Astrocyte (in vitro differentiated cells and primary cell): Measurements from ENCODE around the gene DDX59.

ENCODE experiments used
- CTCF ChIP-seq: IDR thresholded peaks from 2 replicates; pipeline ENCODE4 v1.5.1; 2011; ENCODE audit warnings: low read depth, mild to moderate bottlenecking, inconsistent platforms, low read length, moderate library complexity; ENCODE audit not compliant: insufficient read depth
- EZH2 ChIP-seq: IDR thresholded peaks from 2 replicates; pipeline ENCODE4 v1.6.1; 2012; ENCODE audit warnings: mild to moderate bottlenecking, low read length, inconsistent platforms; ENCODE audit not compliant: insufficient read depth

DNA sequence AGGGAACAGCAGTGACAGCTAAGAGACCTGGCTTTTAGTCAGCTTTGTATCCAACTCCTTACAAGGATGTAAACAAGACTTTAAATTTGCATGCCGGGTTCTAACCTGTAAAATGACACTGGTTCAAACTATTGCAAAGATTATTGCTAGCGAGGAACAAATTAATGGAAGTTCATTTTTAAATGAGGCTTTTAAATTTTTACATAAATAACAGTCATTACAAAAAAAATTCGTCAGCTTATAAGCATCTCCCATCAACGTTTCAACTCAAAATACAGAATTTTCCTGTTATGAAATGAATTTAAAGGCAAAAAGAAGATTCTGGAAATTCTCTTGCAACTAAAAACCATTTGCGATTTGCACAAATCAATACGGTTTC is 49.8 kb downstream of the DDX59 start:
- TF ChIP-seq CTCF = no peak
- TF ChIP-seq EZH2 = no peak
